Fibroblast of mammary gland (primary cell): ENCODE results near the gene KRTAP5-7.
"Not testable (repeated sequence)": the region's sequence is repeated elsewhere in the genome, so short reads cannot be mapped to it uniquely, and the experiment has no call there.

Experiments
- DNase-seq: peaks from one replicate; pipeline ENCODE4 v3.0.0-alpha.2; 2010; ENCODE audit warnings: low read depth
- H3K4me3 ChIP-seq: 2 replicates; pipeline ENCODE4 v1.5.1; 2011; ENCODE audit warnings: low read depth, mild to moderate bottlenecking, low read length, moderate library complexity; ENCODE audit not compliant: control insufficient read depth
- TF ChIP-seq, protein P1 (sequence below): conservative IDR thresholded peaks from 2 replicates; pipeline ENCODE4 v1.5.1; 2011; ENCODE audit warnings: low read depth, low read length, inconsistent platforms; ENCODE audit not compliant: control insufficient read depth, insufficient read depth

KRTAP5-7 gene, protein sequence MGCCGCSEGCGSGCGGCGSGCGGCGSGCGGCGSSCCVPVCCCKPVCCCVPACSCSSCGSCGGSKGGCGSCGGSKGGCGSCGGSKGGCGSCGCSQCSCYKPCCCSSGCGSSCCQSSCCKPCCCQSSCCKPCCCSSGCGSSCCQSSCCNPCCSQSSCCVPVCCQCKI

DNA sequence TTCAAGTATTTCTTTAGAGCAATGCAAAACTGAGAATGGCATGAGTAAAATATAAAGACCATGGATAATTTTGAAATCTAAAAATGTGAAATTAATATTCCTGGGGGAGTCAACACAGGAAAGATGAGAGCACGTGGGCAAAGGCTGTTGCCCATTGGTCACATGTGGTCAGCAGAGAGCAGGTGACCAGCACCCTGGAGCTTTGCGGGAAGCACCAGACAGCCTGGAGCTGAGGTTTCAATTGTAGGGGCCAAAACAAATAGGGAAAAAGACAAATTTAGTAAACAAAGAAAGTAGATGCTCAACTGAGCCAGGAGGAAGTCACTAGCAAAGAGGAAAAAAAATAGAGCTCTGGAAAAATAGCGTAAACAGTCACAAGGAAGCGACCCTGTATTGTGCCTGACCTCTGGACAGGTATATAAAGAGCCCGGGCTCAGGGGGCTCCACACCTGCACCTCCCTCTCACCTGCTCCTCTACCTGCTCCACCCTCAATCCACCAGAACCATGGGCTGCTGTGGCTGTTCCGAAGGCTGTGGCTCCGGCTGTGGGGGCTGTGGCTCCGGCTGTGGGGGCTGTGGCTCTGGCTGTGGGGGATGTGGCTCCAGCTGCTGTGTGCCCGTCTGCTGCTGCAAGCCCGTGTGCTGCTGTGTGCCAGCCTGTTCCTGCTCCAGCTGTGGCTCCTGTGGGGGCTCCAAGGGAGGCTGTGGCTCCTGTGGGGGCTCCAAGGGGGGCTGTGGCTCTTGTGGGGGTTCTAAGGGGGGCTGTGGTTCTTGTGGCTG is at the start of gene KRTAP5-7:
KRTAP5-7 (plus strand) TSS at position 472 of the 780 bp plus-strand sequence; CDS start at position 506, 34 bp downstream.
- DNase-seq, H3K4me3 ChIP-seq: not testable (repeated sequence)

- DNase-seq: no peak
- no peak overlapping the region for H3K4me3 ChIP-seq
- TF ChIP-seq, protein P1, sequence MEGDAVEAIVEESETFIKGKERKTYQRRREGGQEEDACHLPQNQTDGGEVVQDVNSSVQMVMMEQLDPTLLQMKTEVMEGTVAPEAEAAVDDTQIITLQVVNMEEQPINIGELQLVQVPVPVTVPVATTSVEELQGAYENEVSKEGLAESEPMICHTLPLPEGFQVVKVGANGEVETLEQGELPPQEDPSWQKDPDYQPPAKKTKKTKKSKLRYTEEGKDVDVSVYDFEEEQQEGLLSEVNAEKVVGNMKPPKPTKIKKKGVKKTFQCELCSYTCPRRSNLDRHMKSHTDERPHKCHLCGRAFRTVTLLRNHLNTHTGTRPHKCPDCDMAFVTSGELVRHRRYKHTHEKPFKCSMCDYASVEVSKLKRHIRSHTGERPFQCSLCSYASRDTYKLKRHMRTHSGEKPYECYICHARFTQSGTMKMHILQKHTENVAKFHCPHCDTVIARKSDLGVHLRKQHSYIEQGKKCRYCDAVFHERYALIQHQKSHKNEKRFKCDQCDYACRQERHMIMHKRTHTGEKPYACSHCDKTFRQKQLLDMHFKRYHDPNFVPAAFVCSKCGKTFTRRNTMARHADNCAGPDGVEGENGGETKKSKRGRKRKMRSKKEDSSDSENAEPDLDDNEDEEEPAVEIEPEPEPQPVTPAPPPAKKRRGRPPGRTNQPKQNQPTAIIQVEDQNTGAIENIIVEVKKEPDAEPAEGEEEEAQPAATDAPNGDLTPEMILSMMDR: no peak
Observed at GRCh38 chr11:71477641-71478527, 49.2 kb upstream of the KRTAP5-7 start.

DNA sequence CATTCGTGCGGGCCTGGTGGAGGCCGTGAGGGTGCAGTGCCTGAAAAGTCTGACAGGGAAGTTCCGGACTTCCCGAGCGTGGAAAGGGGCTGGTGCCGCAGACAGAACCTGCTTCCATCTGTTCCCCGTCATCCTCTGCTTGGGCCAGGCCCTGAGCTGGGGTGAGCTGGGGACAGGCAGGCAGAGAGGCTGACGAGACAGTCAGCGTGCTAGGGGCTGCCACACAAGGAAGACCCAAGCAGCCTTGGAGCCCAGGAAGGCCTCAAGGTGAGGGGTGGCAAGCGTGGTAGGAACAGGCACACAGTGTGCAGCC is 48.6 kb upstream of the KRTAP5-7 start:
- DNase-seq: no peak
- no peak overlapping the region for H3K4me3 ChIP-seq
- TF ChIP-seq, protein P1: no peak

DNA sequence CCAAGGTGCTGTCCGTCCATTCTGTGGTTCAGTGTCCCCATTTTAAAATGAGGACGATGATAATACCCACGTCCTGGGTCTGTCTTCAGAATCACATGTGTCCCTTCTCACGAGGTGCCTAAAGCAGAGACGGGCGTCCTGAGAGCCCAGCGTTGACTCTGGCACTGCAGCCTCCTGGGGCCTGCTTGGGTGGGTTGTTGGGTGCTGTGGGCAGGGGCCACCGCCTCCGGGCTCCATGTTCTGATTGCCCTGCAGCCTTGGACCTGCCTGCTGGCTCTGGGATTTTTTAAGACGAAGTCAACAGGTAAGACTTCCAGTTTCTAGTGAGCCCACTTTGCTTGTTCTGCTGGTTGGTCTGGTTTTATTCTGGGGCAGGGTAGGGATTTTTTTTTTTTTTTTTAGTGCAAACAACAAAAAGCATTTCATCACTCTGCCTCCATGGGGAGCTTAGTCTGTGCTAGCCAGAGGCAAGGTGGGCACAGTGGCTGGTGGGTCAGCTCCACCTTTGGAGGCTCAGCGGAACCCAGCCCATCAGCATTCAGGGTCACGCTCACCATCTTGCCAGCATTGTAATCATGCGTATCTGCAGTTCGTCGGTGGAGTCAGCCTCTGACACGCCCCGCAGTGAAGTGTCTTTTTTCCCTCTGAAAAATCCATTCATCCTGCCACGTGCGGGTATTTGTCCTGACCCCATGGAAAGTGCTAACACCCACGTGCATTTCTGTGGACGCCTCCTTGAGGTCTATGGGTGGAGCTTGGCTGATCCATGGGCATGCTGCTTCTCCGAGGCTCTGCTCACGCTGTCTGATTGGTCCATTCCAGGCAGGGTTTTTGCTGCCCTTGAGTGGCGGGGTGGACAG is 45.7 kb upstream of the KRTAP5-7 start:
- TF ChIP-seq, protein P1: no peak
- no peak overlapping the region for H3K4me3 ChIP-seq
- DNase-seq: no peak

GRCh38 chr11:71482216-71482615 is 44.9 kb upstream of the KRTAP5-7 start:
- TF ChIP-seq, protein P1: no peak
- DNase-seq: no peak
- H3K4me3 ChIP-seq: no peak overlapping the region

DNA sequence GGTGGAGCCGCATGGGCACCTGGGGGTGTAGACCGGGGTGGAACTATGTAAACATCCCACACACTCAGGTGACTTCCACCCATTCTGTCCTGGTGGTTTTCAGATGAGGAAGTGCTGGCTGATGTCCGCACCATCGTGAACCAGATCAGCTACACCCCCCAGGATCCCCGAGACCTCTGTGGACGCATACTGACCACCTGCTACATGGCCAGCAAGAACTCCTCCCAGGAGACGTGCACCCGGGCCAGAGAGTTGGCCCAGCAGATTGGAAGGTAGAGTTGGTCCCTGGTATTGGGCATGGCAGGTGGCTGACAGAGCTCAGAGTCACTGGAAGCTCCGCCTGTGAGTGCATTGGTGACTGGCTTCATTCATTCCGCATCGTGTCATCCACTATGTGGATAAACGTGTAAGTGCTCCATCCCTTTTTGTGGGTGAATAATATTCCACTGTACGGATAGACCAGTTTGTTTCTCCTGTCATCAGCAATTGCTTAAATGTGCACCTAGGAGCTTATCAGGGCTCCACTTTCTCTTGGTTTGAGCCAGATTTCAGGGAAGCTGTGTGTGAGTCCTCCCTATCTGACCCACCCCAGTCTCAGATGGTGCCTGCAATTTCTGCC is 44.2 kb upstream of the KRTAP5-7 start:
- no peak for DNase-seq
- TF ChIP-seq, protein P1: no peak
- H3K4me3 ChIP-seq: no peak overlapping the region
